NCI-H1105 (cell line): ENCODE data around the gene GLIS1.
A peak's percentile ranks its signal among the peaks of the same experiment; 100 is the strongest.
"Not testable (repeated sequence)": the region's sequence is repeated elsewhere in the genome, so short reads cannot be mapped to it uniquely, and the experiment has no call there.

Source experiments
- DNase-seq: peaks from one replicate; lab custom pipeline; 2025; lab: John Stamatoyannopoulos, UW

The GLIS1 gene

GRCh38 chr1:53739109-53739681, at the start of gene GLIS1:
Gene GLIS1, minus strand, starts transcription at chr1:53739164. Its CDS starts 1,100 bp downstream, at chr1:53738064.
- peak; percentile 82 for DNase-seq

DNA sequence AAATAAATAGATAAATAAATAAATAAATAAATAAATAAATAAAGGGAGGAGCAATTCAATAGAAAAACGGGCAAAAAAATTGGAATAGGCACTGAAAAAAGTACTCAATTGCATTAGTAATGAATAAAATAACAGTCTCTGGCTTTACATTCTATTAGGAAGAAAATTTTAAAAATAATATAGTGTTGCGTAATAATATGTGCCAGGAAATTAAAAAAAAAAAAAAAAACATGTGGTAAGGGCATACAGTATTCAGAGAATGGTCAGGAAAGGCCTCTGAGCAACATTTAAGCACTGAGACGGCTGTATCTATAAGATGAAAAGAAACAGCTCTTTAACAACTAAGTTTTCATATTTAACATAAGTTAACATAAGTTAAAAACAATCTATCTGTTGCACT, 48.7 kb upstream of the GLIS1 start:
- no peak for DNase-seq

DNA sequence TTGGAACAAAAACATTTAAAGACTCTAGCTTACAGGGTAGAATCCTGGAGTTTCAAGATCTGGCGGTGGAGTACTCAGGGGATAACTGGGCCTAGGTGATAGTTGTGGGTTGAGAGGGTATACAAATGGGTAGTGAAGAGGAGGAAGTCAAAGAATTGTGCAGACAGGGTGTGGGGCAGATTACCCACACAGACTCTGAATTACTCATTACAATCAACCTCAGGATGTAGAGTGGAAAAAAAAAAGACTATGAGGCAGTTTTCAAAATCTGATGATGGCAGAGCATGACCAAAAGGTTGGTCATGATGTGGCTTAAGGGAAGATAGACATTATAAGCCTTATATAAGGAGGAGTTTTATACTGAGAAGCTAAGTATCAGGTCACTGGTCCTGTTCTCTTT, 44.1 kb upstream of the GLIS1 start:
- no peak for DNase-seq

- no peak for DNase-seq
These were observed 42.7 kb upstream of the GLIS1 start for GRCh38 chr1:53781654-53782053.

DNA sequence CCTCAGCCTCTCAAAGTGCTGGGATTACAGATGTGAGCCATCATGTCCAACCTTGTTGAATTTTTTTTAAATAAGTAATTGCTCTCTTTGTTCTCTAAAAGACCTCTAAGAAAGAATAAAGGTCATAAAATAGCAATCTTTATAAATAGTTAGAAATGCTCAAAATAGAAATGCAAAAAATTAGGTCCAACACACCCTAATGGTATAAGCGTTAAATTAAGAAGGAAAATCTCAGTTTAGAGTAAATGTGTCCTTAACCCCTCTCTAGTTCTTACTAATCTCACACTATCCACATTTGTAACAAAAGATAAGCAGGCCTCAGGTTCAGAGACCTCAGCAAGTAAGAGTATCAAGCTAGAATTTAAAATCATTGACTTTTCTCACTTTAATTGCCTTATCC, 38.3 kb upstream of the GLIS1 start:
- no peak for DNase-seq

DNA sequence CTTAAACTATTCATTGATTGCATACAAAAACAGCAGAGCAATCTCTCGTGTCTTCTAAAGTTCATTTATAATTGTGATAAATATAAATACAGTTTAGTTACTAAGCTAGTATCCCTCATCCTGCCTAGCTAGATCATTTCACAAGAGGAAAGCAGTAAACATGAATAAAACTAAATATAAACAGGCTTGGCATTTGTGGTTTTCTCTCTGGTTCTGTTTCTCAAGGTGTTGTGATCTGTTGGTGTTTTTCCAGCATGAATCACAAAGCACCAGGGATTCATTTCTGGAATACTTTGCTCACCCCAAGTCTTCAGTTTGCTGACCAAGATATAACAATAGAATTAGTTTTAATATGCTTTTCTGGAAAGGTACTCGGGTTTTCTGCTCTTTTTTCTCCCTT, 32.7 kb upstream of the GLIS1 start:
- DNase-seq = no peak

DNA sequence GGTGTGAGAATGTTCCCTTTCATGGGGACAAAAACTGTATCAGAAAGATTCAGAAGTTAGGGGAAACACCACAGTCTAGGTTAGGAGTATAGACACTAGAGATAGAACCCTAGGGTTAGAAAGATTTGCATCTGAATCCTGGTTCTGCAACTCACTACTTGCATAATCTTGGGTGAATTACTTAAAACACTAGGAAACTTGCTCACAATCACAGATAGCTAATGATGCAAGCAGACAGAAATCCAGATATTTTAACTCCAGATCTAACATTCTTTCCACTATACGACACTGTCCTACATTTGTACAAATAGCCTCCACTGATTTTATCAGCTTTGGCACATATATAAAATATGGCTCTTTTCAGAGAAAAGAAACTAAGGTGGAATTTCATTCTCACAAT, 30.8 kb upstream of the GLIS1 start:
- no peak for DNase-seq

DNA sequence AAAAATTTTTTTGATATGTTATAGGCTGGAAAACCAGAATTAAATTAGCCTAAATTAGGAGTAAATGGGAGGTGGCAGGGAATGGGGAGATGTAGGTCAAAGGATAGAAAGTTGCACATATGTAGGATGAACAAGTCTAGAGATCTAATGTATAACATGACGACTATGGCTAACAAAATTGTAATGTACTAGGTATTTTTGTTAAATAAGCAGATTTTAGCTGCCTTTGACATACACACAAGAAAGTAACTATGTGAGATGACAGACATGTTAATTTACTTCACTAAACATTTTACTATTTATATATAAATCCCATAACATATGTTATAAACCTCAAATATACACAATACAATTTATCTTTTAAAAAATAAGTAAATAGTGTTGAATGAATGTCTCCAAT, 30.2 kb upstream of the GLIS1 start:
- no peak for DNase-seq

DNA sequence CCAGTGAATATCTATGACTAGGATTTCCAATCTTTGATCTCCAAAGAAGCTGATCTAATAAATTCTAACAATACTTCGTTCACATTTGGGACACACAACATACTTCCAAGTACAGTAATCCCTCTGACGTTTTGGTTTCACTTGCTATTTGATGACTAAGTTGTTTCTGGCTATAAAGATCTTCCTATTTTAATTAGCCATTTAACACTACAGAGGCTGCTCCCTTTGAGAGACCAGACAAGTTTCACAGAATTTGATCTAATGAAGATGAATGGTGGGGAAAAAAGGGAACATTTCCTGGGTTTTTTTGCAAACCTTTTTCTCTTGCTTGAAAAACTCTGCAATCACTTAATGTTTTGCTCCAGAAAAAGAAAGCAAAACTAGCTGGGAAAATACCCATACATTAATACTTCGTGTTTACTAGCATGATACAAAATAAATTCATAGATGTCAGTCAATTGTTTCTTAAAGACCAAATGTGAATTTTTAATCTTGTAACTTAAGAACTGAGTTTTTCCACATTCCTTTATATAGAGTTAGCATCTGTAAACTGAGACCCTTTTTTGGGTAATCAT, 28.0 kb upstream of the GLIS1 start:
- DNase-seq = no peak

DNA sequence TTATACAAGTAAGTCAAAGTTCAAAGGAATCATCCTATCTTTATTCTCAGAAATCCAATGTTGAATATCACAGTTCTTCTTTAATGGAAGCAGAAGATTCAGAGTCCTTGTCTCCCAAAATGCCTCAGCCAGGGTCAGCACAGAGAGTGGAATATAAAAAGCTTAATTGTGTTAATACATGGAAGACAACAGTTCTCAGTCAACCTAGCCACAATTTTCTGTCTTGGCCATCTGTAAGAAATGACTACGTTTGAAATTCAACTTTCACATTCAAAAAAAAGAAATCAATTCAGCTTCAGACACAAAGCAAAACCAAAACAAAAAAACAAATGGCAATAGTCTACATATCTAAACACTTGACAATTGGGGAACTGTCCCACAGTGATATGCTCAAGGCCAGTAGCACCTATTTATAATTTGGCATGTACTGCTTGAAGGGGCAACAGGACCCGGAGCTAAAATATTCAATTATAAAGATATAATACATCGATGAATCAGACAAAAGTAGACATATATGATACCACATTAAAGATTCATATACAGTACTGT, 27.3 kb upstream of the GLIS1 start:
- DNase-seq = no peak

DNA sequence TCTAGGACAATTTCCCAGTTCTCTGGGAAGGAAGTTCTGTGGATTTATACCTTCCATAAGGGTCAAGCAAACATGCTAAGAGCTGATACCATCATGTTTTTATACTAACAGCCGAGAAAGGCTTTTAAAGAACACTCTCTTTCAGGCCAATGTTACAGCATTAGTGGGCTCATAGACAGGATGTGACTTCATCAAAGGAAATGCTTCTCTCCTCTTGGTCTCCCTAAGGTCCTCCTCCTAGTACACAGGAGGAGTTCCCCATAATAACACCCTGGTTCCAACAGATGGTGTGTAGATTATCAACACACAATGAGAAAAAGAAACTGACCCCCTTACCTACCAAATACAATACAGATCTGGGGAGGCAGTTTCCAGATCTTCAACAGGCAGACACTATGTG, 26.7 kb upstream of the GLIS1 start:
- DNase-seq = no peak

- DNase-seq = no peak
These were observed 24.9 kb upstream of the GLIS1 start for GRCh38 chr1:53763911-53764310.

GRCh38 chr1:53763461-53763860, 24.5 kb upstream of the GLIS1 start:
- DNase-seq = no peak

DNA sequence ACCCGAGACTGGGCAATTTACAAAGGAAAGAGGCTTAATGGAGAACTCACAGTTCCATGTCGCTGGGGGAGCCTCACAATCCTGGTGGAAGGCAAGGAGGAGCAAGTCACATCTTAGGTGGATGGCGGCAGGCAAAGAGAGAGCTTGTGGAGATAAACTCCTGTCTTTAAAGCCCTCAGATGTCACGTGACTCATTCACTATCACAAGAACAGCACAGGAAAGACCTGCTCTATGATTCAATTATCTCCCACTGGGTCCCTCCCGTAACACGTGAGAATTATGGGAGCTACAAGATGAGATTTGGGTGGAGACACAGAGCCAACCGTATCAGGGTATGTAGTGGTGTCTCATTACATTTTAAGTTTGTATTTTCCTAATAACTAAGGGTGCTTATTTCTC, 21.5 kb upstream of the GLIS1 start:
- DNase-seq = not testable (repeated sequence)

- DNase-seq = no peak
These were observed 16.9 kb upstream of the GLIS1 start for GRCh38 chr1:53755874-53756273.

DNA sequence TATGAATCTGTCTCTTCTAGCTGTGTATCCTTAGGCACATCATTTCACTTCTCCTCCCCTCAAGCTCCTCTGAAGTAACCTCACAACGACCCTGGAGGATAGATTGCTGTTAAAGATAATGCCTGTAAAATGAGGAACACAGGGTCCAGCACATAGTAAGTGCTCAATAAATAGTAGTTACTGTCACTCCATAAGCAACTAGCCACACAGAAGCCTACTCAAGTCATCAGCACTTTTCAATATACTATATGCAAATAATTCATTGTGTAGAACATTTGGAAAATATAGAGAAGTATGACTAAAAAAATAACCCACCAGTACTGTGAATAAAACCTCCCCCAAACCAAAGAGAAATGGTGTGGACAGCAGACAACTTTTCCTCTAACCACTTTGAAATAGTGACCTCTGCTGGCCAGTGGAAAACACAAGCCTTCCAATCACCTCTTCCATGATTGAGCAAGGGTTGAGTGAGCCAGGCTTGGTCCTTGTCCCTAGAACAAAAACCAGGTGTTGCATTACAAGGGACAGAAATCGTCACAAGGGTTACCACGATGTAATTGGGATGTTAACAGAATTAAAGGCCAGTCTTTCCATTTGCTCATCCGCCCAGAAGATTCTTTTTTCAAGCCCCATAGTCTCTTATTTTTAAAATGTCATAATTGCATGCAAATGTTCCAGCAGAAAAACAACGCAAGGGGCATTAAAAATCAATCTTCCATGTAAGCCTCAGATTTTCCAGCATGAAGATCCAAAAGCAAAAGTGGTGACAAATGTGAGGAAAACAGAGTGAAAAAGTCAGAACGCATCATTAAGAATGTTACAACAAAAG, 15.7 kb upstream of the GLIS1 start:
- DNase-seq = peak; percentile 46

DNA sequence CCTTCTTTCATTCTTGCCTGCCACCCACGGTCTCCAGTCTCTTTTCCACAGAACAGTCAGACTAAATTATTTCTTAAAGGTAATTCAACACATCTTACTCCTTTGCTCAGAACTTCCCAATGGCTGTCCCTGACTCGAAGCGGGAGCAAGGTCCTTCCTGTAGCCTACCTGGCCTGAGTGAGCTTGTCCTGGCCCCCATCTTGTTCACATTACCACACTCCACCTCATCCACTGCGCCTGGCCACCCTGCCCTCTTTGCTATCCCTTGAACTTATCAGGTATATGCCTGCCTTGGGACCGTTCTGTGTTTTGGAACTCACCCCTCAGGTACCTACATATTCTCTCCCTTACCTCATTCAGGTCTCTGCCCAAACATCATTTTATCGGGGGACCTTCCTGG, 13.3 kb upstream of the GLIS1 start:
- no peak for DNase-seq

DNA sequence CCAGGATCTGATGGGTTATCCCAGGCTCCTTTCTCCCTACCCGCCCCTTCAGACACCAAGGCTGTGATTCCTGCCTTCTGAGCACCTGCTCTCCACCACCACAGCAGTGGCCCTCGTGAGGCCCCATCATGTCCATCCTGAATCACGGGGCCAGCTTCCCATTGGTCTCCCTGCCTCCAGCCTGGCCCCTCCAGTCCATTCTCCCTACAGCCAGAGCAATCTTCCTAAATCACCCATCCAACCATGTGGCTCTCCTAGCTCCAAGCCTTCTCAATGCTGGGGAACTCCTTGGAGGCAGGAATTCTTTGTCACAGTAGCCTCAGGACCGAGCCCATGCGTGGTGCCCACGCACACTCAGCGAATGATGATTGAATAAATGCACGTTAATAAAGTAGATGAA, 8.9 kb upstream of the GLIS1 start:
- DNase-seq = no peak

- no peak for DNase-seq
These were observed 1.7 kb upstream of the GLIS1 start for GRCh38 chr1:53740621-53741105.

DNA sequence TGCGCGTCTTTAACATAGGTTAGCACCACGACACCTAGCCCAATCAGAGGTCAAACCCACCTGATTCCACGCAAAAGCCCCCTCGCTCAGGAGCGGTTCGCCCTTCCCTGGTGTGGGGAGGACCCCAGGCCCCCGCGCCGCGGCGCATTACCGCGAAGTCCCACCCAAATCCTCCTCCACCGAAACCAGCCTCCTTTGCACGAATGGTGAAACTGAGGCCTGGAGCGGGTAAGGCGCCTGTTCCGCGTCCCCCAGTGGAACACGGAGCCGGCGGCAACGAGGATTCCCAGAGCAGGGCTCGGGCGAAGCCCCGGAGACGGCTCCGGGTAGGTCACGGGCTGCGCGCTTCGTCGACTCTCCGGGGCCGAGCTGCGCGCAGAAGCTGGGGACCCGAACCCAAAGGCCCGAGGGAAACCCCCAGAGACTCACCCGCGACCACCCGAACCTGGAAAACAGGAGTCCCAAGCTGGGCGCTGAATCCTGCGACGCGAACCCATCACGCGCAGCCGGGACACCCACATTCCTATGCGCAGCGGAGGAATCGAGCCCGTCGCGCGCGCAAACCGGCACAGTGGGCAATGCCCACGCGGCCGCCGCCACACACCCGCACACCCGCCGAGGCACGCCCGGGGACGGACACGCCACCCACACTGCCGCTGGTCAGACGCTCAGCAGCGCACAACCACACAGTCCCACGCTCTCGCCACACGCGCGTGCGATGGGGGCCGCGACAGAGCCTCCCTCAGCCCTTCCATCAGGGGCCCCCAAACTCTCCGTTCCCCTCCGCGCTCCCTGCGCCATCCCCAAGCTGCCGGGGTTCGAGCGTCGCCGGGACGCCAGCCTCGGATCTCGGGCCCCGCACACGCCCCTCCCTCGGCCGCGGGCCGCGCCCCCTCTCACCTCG, 507 bp downstream of the GLIS1 start:
- DNase-seq = no peak

DNA sequence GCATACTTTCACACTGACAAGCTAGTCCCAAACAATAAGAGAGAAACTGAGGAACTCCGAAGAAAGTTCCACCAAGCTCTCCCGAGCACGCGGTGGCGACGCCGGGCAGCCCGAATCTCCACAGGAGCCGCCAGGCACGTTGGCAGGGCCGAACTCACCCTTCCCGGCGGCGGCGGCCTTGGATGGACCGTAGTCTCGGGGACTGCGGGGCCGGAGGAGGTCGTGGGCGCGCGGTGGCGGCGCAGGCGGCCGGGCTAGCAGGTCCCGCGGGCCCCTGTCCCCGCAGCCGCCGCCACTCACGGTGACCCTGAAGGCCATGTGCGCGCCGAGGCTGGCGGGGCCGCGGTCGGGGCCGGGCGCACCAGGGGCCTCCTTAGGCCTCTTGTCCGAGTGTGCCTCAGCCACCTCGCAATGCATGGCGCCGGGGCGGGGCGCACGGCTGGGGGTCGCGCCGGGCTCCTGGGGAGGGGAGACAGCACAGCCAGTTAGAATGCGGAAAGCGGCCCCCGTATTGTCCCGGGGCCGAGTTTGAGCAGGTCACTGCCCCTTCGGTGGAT, 1.2 kb downstream of the GLIS1 start:
- no peak for DNase-seq

- DNase-seq = no peak
These were observed 2.7 kb downstream of the GLIS1 start for GRCh38 chr1:53736290-53736689.
